A673 (cell line): Measurements from ENCODE around the gene RAB3D.

Experiments used
- EZH2 ChIP-seq: fragments of 200-600 bp; sonication (generic); IDR thresholded peaks from 2 replicates; pipeline ENCODE4 v1.6.1; 2017; ENCODE audit warnings: borderline replicate concordance, low read depth, mild to moderate bottlenecking, mixed read lengths, antibody characterized with exemption, low read length; ENCODE audit not compliant: poor library complexity, severe bottlenecking
- TF ChIP-seq, protein P1 (sequence below): fragments of 300-800, 200-600 bp; sonication (generic); conservative IDR thresholded peaks from 2 replicates; pipeline ENCODE4 v1.5.1; 2017; ENCODE audit warnings: low read depth, mild to moderate bottlenecking, antibody characterized with exemption, low read length, moderate library complexity, mixed read lengths

GRCh38 chr19:11356676-11357550, 17.5 kb upstream of the RAB3D start:
- TF ChIP-seq, protein P1, sequence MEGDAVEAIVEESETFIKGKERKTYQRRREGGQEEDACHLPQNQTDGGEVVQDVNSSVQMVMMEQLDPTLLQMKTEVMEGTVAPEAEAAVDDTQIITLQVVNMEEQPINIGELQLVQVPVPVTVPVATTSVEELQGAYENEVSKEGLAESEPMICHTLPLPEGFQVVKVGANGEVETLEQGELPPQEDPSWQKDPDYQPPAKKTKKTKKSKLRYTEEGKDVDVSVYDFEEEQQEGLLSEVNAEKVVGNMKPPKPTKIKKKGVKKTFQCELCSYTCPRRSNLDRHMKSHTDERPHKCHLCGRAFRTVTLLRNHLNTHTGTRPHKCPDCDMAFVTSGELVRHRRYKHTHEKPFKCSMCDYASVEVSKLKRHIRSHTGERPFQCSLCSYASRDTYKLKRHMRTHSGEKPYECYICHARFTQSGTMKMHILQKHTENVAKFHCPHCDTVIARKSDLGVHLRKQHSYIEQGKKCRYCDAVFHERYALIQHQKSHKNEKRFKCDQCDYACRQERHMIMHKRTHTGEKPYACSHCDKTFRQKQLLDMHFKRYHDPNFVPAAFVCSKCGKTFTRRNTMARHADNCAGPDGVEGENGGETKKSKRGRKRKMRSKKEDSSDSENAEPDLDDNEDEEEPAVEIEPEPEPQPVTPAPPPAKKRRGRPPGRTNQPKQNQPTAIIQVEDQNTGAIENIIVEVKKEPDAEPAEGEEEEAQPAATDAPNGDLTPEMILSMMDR = no peak
- no peak for TF ChIP-seq EZH2
